Spleen (tissue), 7 donors: ENCODE results near the gene PHF3.
"Not testable (repeated sequence)": the region's sequence is repeated elsewhere in the genome, so short reads cannot be mapped to it uniquely, and the experiment has no call there.

Source experiments
- POLR2A ChIP-seq, 3 donors: fragments of 450-650 bp; IDR thresholded peaks; one replicate each; pipeline ENCODE4 v1.5.1; 2017; ENCODE audit warnings: antibody characterized with exemption in 3 of 3, mild to moderate bottlenecking in 1 of 3
- POLR2AphosphoS5 ChIP-seq, 3 donors: sonication (generic); formaldehyde crosslinking; IDR thresholded peaks; one replicate each; pipeline ENCODE4 v1.5.1; 2017; ENCODE audit warnings: antibody characterized with exemption in 3 of 3
- TF ChIP-seq, protein P1 (sequence below), 11 experiments: fragments of 200-600 bp in 7 of 11; fragments of 450-650 bp in 4 of 11; sonication (generic) in 4 of 11; IDR thresholded peaks in 8 of 11; conservative IDR thresholded peaks in 3 of 11; 1 replicate in 7 of 11; 2 replicates in 4 of 11; pipeline versions ENCODE4 v1.4.0 to v1.8.0; 2016 to 2021; ENCODE audit warnings: antibody characterized with exemption in 11 of 11, inconsistent platforms in 4 of 11, mild to moderate bottlenecking in 1 of 11
- donor health status: DM: no; HTN: no; CAD: no; lungs with moderate emphysema.
- donor health status: DM: no; HTN: no; CAD: no.
- donor health status: DM: no; HTN: no; CAD: no.

- TF ChIP-seq, protein P1, sequence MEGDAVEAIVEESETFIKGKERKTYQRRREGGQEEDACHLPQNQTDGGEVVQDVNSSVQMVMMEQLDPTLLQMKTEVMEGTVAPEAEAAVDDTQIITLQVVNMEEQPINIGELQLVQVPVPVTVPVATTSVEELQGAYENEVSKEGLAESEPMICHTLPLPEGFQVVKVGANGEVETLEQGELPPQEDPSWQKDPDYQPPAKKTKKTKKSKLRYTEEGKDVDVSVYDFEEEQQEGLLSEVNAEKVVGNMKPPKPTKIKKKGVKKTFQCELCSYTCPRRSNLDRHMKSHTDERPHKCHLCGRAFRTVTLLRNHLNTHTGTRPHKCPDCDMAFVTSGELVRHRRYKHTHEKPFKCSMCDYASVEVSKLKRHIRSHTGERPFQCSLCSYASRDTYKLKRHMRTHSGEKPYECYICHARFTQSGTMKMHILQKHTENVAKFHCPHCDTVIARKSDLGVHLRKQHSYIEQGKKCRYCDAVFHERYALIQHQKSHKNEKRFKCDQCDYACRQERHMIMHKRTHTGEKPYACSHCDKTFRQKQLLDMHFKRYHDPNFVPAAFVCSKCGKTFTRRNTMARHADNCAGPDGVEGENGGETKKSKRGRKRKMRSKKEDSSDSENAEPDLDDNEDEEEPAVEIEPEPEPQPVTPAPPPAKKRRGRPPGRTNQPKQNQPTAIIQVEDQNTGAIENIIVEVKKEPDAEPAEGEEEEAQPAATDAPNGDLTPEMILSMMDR (IDR thresholded peaks at IDR 0.05 in 8 of 11, conservative IDR thresholded peaks at IDR 0.05 in 3 of 11) = not testable (repeated sequence)
- not testable (repeated sequence) for TF ChIP-seq POLR2A, POLR2AphosphoS5 (IDR thresholded peaks at IDR 0.05)
Measured at GRCh38 chr6:63757275-63757674, 121.7 kb downstream of the PHF3 start.
